Ascending aorta (tissue), 2 donors: Measurements from ENCODE around the gene CDYL2. TPM values are rescaled to one million over a fixed set of nuclear protein-coding genes. Genes with fewer than 3 reads are reported as not detected.
"Not testable (repeated sequence)": the region's sequence is repeated elsewhere in the genome, so short reads cannot be mapped to it uniquely, and the experiment has no call there.

ENCODE experiments used
- DNase-seq, 2 donors: peaks; one replicate each; pipeline ENCODE4 v3.0.0-alpha.2; 2019; ENCODE audit warnings: low spot score in 2 of 2
- H3K27ac ChIP-seq, 2 donors: fragments of 200-600 bp; sonication (generic); one replicate each; pipeline ENCODE4 v1.5.1; 2016 to 2017; ENCODE audit warnings: mild to moderate bottlenecking in 1 of 2
- H3K27me3 ChIP-seq: fragments of 200-600 bp; sonication (generic); one replicate; pipeline ENCODE4 v1.5.1; 2017
- H3K36me3 ChIP-seq, 2 donors: fragments of 200-600 bp; sonication (generic); one replicate each; pipeline ENCODE4 v1.5.1; 2016
- H3K4me1 ChIP-seq, 2 donors: fragments of 200-600 bp; sonication (generic); one replicate each; pipeline ENCODE4 v1.5.1; 2016 to 2017; ENCODE audit warnings: mild to moderate bottlenecking in 1 of 2
- H3K4me3 ChIP-seq, 2 donors: fragments of 200-600 bp; sonication (generic); one replicate each; pipeline ENCODE4 v1.5.1; 2016 to 2017; ENCODE audit warnings: mild to moderate bottlenecking in 1 of 2
- H3K9me3 ChIP-seq, 2 donors: fragments of 200-600 bp; sonication (generic); one replicate each; pipeline ENCODE4 v1.5.1; 2016
- intact Hi-C: fragments of 100-400 bp; cut with DNase I; formaldehyde crosslinking; loops from one replicate; pipeline ENCODE4 v1.15.1; 2023
- total RNA-seq: library from RNA; depleted of rRNA; stranded (reverse); fragments of >200 nt; gene quantifications from one replicate; pipeline ENCODE4 v1.1.0, GENCODE V29; 2016
- TF ChIP-seq, protein P1 (sequence below), 3 experiments: fragments of 200-600 bp in 2 of 3; fragments of 450-650 bp in 1 of 3; sonication (generic) in 2 of 3; IDR thresholded peaks; one replicate each; pipeline ENCODE4 v1.5.1; 2016 to 2019; ENCODE audit warnings: antibody characterized with exemption in 3 of 3, mild to moderate bottlenecking in 1 of 3, moderate library complexity in 1 of 3

The CDYL2 gene
- total RNA-seq, 1 donor from 2014 or later: 5.0 TPM

DNA sequence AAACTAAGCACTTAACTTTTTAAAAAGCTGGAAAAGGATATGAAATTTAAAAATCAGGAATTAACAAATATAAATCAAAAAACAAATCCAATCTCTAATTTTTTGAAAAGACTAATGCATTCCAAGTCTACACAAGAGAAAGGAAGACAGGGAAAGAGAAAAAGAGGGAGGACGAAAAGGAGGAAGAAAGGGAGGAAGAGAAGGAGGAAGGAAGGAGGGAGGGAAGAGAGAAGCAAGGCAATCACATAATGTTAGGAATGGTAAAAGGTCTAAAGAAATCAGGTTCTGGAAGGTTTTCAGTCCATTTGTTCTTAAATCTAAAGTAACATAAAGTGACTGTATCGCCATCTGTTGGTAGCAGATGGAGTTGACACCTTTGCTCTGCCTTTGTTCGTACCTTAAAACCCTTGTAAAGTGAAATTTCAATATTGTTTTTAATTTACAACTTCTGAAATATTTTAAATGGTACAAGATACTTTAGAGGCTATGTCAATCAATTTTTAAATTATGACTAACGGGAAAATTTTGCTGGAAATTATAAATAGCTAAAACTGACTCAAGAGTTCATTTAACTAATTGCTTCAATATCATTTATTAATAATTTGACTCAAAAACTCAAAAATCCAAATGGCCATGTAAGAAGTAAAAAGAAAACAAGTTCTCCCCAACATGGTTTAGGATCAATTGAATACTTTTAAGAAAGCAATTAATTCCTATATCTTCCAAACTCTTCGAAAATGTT is 20.4 kb upstream of the CDYL2 start:
- TF ChIP-seq, protein P1, sequence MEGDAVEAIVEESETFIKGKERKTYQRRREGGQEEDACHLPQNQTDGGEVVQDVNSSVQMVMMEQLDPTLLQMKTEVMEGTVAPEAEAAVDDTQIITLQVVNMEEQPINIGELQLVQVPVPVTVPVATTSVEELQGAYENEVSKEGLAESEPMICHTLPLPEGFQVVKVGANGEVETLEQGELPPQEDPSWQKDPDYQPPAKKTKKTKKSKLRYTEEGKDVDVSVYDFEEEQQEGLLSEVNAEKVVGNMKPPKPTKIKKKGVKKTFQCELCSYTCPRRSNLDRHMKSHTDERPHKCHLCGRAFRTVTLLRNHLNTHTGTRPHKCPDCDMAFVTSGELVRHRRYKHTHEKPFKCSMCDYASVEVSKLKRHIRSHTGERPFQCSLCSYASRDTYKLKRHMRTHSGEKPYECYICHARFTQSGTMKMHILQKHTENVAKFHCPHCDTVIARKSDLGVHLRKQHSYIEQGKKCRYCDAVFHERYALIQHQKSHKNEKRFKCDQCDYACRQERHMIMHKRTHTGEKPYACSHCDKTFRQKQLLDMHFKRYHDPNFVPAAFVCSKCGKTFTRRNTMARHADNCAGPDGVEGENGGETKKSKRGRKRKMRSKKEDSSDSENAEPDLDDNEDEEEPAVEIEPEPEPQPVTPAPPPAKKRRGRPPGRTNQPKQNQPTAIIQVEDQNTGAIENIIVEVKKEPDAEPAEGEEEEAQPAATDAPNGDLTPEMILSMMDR (IDR thresholded peaks at IDR 0.05): peak in 2 of 3 experiments; percentile 39 to 50
- Histone ChIP-seq H3K27ac (no peak overlapping the region), H3K9me3 (no peaks in the 10 kb centered on the region), H3K4me3 (no peak overlapping the region), H3K27me3 (no peaks in the 10 kb centered on the region), H3K36me3 (no peaks in the 10 kb centered on the region), H3K4me1 (no peaks in the 10 kb centered on the region)
- DNase-seq: no peak
- intact Hi-C loops: no loop called here

- TF ChIP-seq, protein P1 (IDR thresholded peaks at IDR 0.05): no peak
- no peak for DNase-seq
- no peak overlapping the region for H3K27ac ChIP-seq
- H3K27me3 ChIP-seq: no peaks in the 10 kb centered on the region
- no peaks in the 10 kb centered on the region for H3K36me3 ChIP-seq
- intact Hi-C loops: no loop called here
- H3K4me3 ChIP-seq: no peak overlapping the region
- no peaks in the 10 kb centered on the region for H3K9me3 ChIP-seq
- no peaks in the 10 kb centered on the region for H3K4me1 ChIP-seq
Observed at GRCh38 chr16:80819988-80820387, 15.6 kb upstream of the CDYL2 start.

DNA sequence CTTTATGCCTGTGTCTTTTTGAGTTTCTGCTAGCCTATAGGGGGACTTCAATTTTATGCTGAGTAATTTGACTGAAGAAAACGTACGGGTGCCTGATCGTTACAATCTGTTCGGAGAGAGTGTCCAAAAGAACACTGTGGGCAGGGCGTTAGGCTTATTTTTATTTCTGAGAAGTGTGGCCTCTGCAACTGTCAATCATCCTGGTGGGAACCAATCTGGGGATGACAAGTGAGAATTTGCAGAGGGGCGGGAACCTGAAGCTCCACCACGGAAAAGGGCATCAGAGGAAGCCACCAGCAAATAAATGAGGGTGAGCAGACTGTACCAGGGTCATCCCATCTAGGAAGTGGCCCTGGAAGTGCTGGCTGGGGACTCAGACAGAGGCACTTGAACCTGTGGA is 12.0 kb upstream of the CDYL2 start:
- no peaks in the 10 kb centered on the region for H3K36me3 ChIP-seq
- TF ChIP-seq, protein P1 (IDR thresholded peaks at IDR 0.05): no peak
- intact Hi-C loops: no loop called here
- no peak for DNase-seq
- no peaks in the 10 kb centered on the region for H3K9me3 ChIP-seq
- no peak overlapping the region for H3K4me3 ChIP-seq
- no peak overlapping the region for H3K27ac ChIP-seq
- H3K27me3 ChIP-seq: no peaks in the 10 kb centered on the region
- no peaks in the 10 kb centered on the region for H3K4me1 ChIP-seq

- H3K27me3 ChIP-seq, intact Hi-C loops, H3K27ac ChIP-seq, H3K36me3 ChIP-seq, H3K4me3 ChIP-seq, H3K4me1 ChIP-seq, DNase-seq, H3K9me3 ChIP-seq: not testable (repeated sequence)
Observed at GRCh38 chr16:80815278-80815677, 10.9 kb upstream of the CDYL2 start.

DNA sequence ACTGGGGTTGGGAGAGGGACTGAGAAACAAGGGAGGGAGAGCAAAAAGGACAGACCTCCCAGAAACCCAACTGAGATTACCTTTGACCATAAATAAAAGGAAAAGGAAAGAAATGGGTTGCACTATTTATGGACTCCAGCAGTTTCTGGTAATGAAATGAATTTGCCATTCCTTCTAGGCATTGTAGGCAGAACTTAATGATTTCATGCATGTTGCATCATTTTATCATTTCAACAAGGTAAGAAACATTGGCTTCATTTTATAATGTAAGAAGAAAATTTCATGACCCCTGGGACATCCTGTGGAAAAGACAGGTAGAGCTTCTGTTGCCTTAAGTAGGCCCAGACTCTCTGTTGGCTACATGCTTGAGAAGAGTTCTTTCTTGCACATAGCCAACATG is 8.2 kb upstream of the CDYL2 start:
- no peak overlapping the region for H3K27ac ChIP-seq
- no peak for DNase-seq
- no peak overlapping the region for H3K4me3 ChIP-seq
- no peaks in the 10 kb centered on the region for H3K9me3 ChIP-seq
- H3K36me3 ChIP-seq: no peaks in the 10 kb centered on the region
- intact Hi-C loops: no loop called here
- H3K27me3 ChIP-seq: no peaks in the 10 kb centered on the region
- TF ChIP-seq, protein P1 (IDR thresholded peaks at IDR 0.05): no peak
- no peaks in the 10 kb centered on the region for H3K4me1 ChIP-seq

DNA sequence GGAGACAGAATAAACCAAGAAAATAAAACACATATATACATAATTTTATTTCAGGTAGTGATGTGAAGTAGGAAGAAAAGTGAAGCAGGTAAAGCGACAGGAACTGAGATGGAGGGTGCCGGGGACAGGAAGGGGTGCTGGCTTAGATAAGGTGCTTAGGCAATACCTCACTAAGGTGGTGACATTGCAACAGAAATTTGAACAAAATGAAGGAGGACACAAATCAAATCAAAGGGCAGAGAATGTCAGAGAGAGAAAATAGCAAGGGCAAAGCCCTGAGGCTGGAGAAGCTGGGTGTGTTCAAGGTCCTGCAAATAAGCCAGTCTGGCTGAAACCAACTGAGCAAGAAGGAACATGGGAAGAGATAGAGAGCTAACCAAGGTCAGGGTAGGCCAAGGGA is 5.0 kb upstream of the CDYL2 start:
- intact Hi-C loops: loop anchor here (10.0 kb wide), 1 partner anchor 195 kb away; the partner anchor contains the start of genes CENPN and CMC2
- H3K27ac ChIP-seq: no peak overlapping the region
- no peak for DNase-seq
- no peaks in the 10 kb centered on the region for H3K27me3 ChIP-seq
- TF ChIP-seq, protein P1 (IDR thresholded peaks at IDR 0.05): no peak
- H3K36me3 ChIP-seq: no peaks in the 10 kb centered on the region
- H3K9me3 ChIP-seq: no peaks in the 10 kb centered on the region
- H3K4me1 ChIP-seq: no peaks in the 10 kb centered on the region
- no peak overlapping the region for H3K4me3 ChIP-seq
